TTC549 (cell line): ENCODE data around the gene CLDN4.
"Not testable (repeated sequence)": the region's sequence is repeated elsewhere in the genome, so short reads cannot be mapped to it uniquely, and the experiment has no call there.

Experiments used
- FAIRE-seq: peaks from 2 replicates; lab custom pipeline; 2012; peaks lifted over from hg19 to GRCh38; lab: Jason Lieb, UNC

The CLDN4 gene

GRCh38 chr7:73844131-73844547 lies 13.3 kb downstream of the CLDN4 start:
- no peak for FAIRE-seq

- no peak for FAIRE-seq
Observed at GRCh38 chr7:73844848-73845460, 14.2 kb downstream of the CLDN4 start.

- FAIRE-seq = not testable (repeated sequence)
Observed at GRCh38 chr7:73845701-73846195, 15.0 kb downstream of the CLDN4 start.

GRCh38 chr7:73847941-73848723 lies 17.3 kb downstream of the CLDN4 start:
- FAIRE-seq = no peak

- no peak for FAIRE-seq
Observed at GRCh38 chr7:73850781-73851207, 20.0 kb downstream of the CLDN4 start.

- no peak for FAIRE-seq
Observed at GRCh38 chr7:73851410-73852338, 20.9 kb downstream of the CLDN4 start.

- FAIRE-seq = no peak
Observed at GRCh38 chr7:73852500-73852899, 21.7 kb downstream of the CLDN4 start.

GRCh38 chr7:73856941-73857340 lies 26.1 kb downstream of the CLDN4 start:
- no peak for FAIRE-seq

- FAIRE-seq = no peak
Observed at GRCh38 chr7:73858807-73859206, 28.0 kb downstream of the CLDN4 start.

- no peak for FAIRE-seq
Observed at GRCh38 chr7:73860859-73861258, 30.1 kb downstream of the CLDN4 start, which contains the start of gene TMEM270. Gene TMEM270 (plus strand): TSS chr7:73861159. CDS start chr7:73861195, 36 bp downstream.

- no peak for FAIRE-seq
Observed at GRCh38 chr7:73861305-73861704, 30.5 kb downstream of the CLDN4 start.

GRCh38 chr7:73864981-73865711 lies 34.4 kb downstream of the CLDN4 start:
- FAIRE-seq = no peak

GRCh38 chr7:73865738-73866445 lies 35.1 kb downstream of the CLDN4 start:
- no peak for FAIRE-seq

GRCh38 chr7:73866446-73866767 lies 35.6 kb downstream of the CLDN4 start:
- no peak for FAIRE-seq

- no peak for FAIRE-seq
Observed at GRCh38 chr7:73869011-73869798, 38.4 kb downstream of the CLDN4 start.

- FAIRE-seq = no peak
Observed at GRCh38 chr7:73870041-73870492, 39.3 kb downstream of the CLDN4 start.

GRCh38 chr7:73871163-73872011 lies 40.6 kb downstream of the CLDN4 start:
- FAIRE-seq = no peak

- FAIRE-seq = no peak
Observed at GRCh38 chr7:73872056-73872908, 41.5 kb downstream of the CLDN4 start.
